ENCODE data around the gene ABHD2. TPM values are rescaled to one million over a fixed set of nuclear protein-coding genes. Genes with fewer than 3 reads are reported as not detected.
A peak's percentile ranks its signal among the peaks of the same experiment; 100 is the strongest.

Gene ABHD2
- total and polyA plus RNA-seq, 9 of the 15 experiments (the other 6 are each of a cell fraction or from before 2014, with no cell fraction given) = 16.9 to 99.8 (median 47.5) TPM

GRCh38 chr15:89058376-89058775 lies 29.9 kb upstream of the ABHD2 start:
- peak overlapping the region; percentile 85 for H2AFZ ChIP-seq (ENCODE audit: low read depth, low read length)
- in situ Hi-C loops (cut with MboI) (loop anchor here (5.0 kb wide), 2 partner anchors 69 to 119 kb away; no protein-coding TSS in a partner anchor), intact Hi-C loops (cut with micrococcal nuclease) (no loop called here)
- H3K36me3 ChIP-seq (ENCODE audit: control insufficient read depth, insufficient read depth, low read length) = no peaks in the 10 kb centered on the region
- ATAC-seq = no peak
- peaks cover 8 to 14% of the 10 kb centered on the region in 2 experiments; a peak in 3 of 5 replicates for H3K4me1 ChIP-seq (replicated peaks in 1 of 2; ENCODE audit: control insufficient read depth in 2 of 2, insufficient read depth in 2 of 2, low read length in 2 of 2)
- H3K4me3 ChIP-seq = no peak overlapping the region
- CTCF ChIA-PET (ENCODE audit: low intra/inter-chr PET ratio) = interaction anchor here (0.8 to 3.1 kb wide), 4 partner anchors 70 to 242 kb away, joined by 3 to 58 read pairs (median 28); no protein-coding TSS in a partner anchor
- no peak overlapping the region for H3K4me2 ChIP-seq (ENCODE audit: insufficient read depth, low read length)
- no peak overlapping the region for H3K27ac ChIP-seq (ENCODE audit: extremely low read depth, low read depth, low read length)
- H3K9me1 ChIP-seq (ENCODE audit: control insufficient read depth, insufficient read depth, low read length) = no peaks in the 10 kb centered on the region
- H3K79me2 ChIP-seq (ENCODE audit: control insufficient read depth, insufficient read depth, low read length) = no peaks in the 10 kb centered on the region
- no peak overlapping the region for H3K9ac ChIP-seq (ENCODE audit: insufficient read depth in 1 of 2, low read depth in 2 of 2, low read length in 2 of 2)
- 56% methylated on average over 4 of the region's 4 CpGs for WGBS (ENCODE audit: insufficient coverage, low coverage, missing lambda C conversion rate)
- TF ChIP-seq SMARCA4 (IDR thresholded peaks at IDR 0.05) = no peak
- no peak for TF ChIP-seq GTF2E2 (tag; IDR thresholded peaks at IDR 0.05)
- no peak for TF ChIP-seq ZNF583 (CRISPR knock-in tag; IDR thresholded peaks at IDR 0.05)
- no peak for TF ChIP-seq NR0B1 (IDR thresholded peaks at IDR 0.05; ENCODE audit: partially characterized antibody)
- TF ChIP-seq PHTF2 (CRISPR knock-in tag; IDR thresholded peaks at IDR 0.05) = no peak
- TF ChIP-seq MAZ (CRISPR knock-in tag; conservative IDR thresholded peaks at IDR 0.05 in 1 of 2, IDR thresholded peaks at IDR 0.05 in 1 of 2) = no peak
- TF ChIP-seq ZNF830 (CRISPR knock-in tag; IDR thresholded peaks at IDR 0.05) = no peak
- no peak for TF ChIP-seq ETS1 (conservative IDR thresholded peaks at IDR 0.05; ENCODE audit: control insufficient read depth, low read depth, low read length)
- TF ChIP-seq PCBP1 (IDR thresholded peaks at IDR 0.05; ENCODE audit: low read depth, low read length, poor library complexity, severe bottlenecking) = no peak
- no peak for TF ChIP-seq ZNF282 (CRISPR knock-in tag; IDR thresholded peaks at IDR 0.05)
- no peak for TF ChIP-seq ETV6 (IDR thresholded peaks at IDR 0.05; ENCODE audit: borderline replicate concordance in 1 of 2, low read depth in 2 of 2, low read length in 1 of 2)
- TF ChIP-seq ETV6 (CRISPR knock-in tag; IDR thresholded peaks at IDR 0.05; ENCODE audit: borderline replicate concordance) = no peak
- no peak for TF ChIP-seq RCOR1 (IDR thresholded peaks at IDR 0.05; ENCODE audit: borderline replicate concordance in 1 of 2, low read depth in 2 of 2, low read length in 2 of 2)
- TF ChIP-seq NR3C1 (CRISPR knock-in tag; IDR thresholded peaks at IDR 0.05) = no peak
- no peak for TF ChIP-seq CHD4 (IDR thresholded peaks at IDR 0.05; ENCODE audit: insufficient read depth, insufficient replicate concordance, low read depth, low read length, poor library complexity, severe bottlenecking)
- no peak for FAIRE-seq
- no peaks in the 10 kb centered on the region for H3K27me3 ChIP-seq (ENCODE audit: control insufficient read depth in 2 of 2, insufficient read depth in 2 of 2, low read length in 2 of 2)
- no peaks in the 10 kb centered on the region for H3K9me3 ChIP-seq (replicated peaks; ENCODE audit: control insufficient read depth, insufficient read depth, low read depth, low read length)
- POLR2A ChIA-PET = interaction anchor here (0.6 to 1.0 kb wide), 5 partner anchors 14 to 484 kb away, joined by 3 read pairs; no protein-coding TSS in a partner anchor
- H4K20me1 ChIP-seq (replicated peaks; ENCODE audit: control insufficient read depth, insufficient read depth, low read length) = no peaks in the 10 kb centered on the region
- BruUV-seq (replicated peaks) = no TSS peak
- DNase-seq (ENCODE audit: extremely low read depth in 1 of 4, low spot score in 3 of 4) = no peak
